GM23248 (cell line): ENCODE measurements around the gene SDK2. TPM values are rescaled to one million over a fixed set of nuclear protein-coding genes. Genes with fewer than 3 reads are reported as not detected.

Experiments used
- DNase-seq: peaks from one replicate; pipeline ENCODE4 v3.0.0-alpha.2; 2015
- H2AFZ ChIP-seq: fragments of 200-600 bp; sonication (generic); 2 replicates; pipeline ENCODE4 v1.6.1; 2016; ENCODE audit warnings: antibody characterized with exemption
- H3F3A ChIP-seq: fragments of 200-600 bp; sonication (generic); 2 replicates; pipeline ENCODE4 v1.6.1; 2016; ENCODE audit warnings: mild to moderate bottlenecking, antibody characterized with exemption, mixed run types; ENCODE audit not compliant: insufficient read depth
- H3K27ac ChIP-seq: fragments of 200-600 bp; sonication (generic); 2 replicates; pipeline ENCODE4 v1.5.1; 2016; ENCODE audit warnings: mild to moderate bottlenecking
- H3K27me3 ChIP-seq: fragments of 200-600 bp; sonication (generic); replicated peaks from 2 replicates; pipeline ENCODE4 v1.6.1; 2016; ENCODE audit warnings: mild to moderate bottlenecking; ENCODE audit not compliant: insufficient read depth
- H3K36me3 ChIP-seq: fragments of 200-600 bp; sonication (generic); 2 replicates; pipeline ENCODE4 v1.6.1; 2016; ENCODE audit warnings: low read depth, mild to moderate bottlenecking
- H3K4me1 ChIP-seq: fragments of 200-600 bp; sonication (generic); 2 replicates; pipeline ENCODE4 v1.6.1; 2016; ENCODE audit warnings: mild to moderate bottlenecking; ENCODE audit not compliant: insufficient read depth
- H3K4me2 ChIP-seq: fragments of 200-600 bp; sonication (generic); one replicate; pipeline ENCODE4 v1.6.1; 2016; ENCODE audit warnings: mild to moderate bottlenecking; ENCODE audit not compliant: unreplicated experiment
- H3K4me3 ChIP-seq: fragments of 200-600 bp; sonication (generic); 2 replicates; pipeline ENCODE4 v1.5.1; 2016; ENCODE audit warnings: mild to moderate bottlenecking
- H3K79me2 ChIP-seq: fragments of 200-600 bp; sonication (generic); 2 replicates; pipeline ENCODE4 v1.6.1; 2016; ENCODE audit warnings: mild to moderate bottlenecking; ENCODE audit not compliant: insufficient read depth
- H3K9ac ChIP-seq: fragments of 200-600 bp; sonication (generic); 2 replicates; pipeline ENCODE4 v1.6.1; 2016; ENCODE audit warnings: mild to moderate bottlenecking
- H3K9me2 ChIP-seq: fragments of 200-600 bp; sonication (generic); 2 replicates; pipeline ENCODE4 v1.6.1; 2016; ENCODE audit warnings: mixed run types, mild to moderate bottlenecking, moderate library complexity; ENCODE audit not compliant: insufficient read depth
- H3K9me3 ChIP-seq: fragments of 200-600 bp; sonication (generic); one replicate; pipeline ENCODE4 v1.6.1; 2017; ENCODE audit warnings: low read depth
- H4K20me1 ChIP-seq: fragments of 200-600 bp; sonication (generic); 2 replicates; pipeline ENCODE4 v1.6.0; 2016; ENCODE audit not compliant: insufficient read depth
- EZH2 ChIP-seq: fragments of 200-600 bp; sonication (generic); IDR thresholded peaks from 2 replicates; pipeline ENCODE4 v1.6.1; 2018; ENCODE audit warnings: antibody characterized with exemption, mild to moderate bottlenecking; ENCODE audit not compliant: insufficient read depth, poor library complexity, severe bottlenecking
- EZH2phosphoT487 ChIP-seq: fragments of 200-600 bp; sonication (generic); IDR thresholded peaks from 2 replicates; pipeline ENCODE4 v1.6.1; 2018; ENCODE audit warnings: antibody characterized with exemption, moderate library complexity, mild to moderate bottlenecking, low read depth; ENCODE audit not compliant: insufficient read depth
- WGBS, 2 experiments: methylation state at CpG; one replicate each; pipeline ENCODE4 v1.1.6; 2015 to 2017; ENCODE audit warnings: low lambda C conversion rate in 2 of 2, low coverage in 1 of 2; ENCODE audit errors: missing lambda C conversion rate in 2 of 2; 5-methylcytosine and 5-hydroxymethylcytosine counted together
- in situ Hi-C: fragments of 300-500 bp; cut with MboI; formaldehyde crosslinking; loops from 2 replicates; pipeline ENCODE4 v1.15.0; 2020
- polyA plus RNA-seq: library from polyadenylated mRNA; unstranded; fragments of >200 nt; fragmentation: Nextera tagmentation; extraction: Ambion mirVana; gene quantifications from 2 replicates; pipeline ENCODE4 v1.2.1, GENCODE V29; 2016
- total RNA-seq: library from RNA; depleted of rRNA; stranded (reverse); fragments of >200 nt; shearing (Covaris generic); gene quantifications from 2 replicates; pipeline ENCODE4 v1.2.3, GENCODE V29; 2014

Gene SDK2
- total and polyA plus RNA-seq, 2 experiments from 2014 or later = under 0.01 to 0.03 TPM

DNA sequence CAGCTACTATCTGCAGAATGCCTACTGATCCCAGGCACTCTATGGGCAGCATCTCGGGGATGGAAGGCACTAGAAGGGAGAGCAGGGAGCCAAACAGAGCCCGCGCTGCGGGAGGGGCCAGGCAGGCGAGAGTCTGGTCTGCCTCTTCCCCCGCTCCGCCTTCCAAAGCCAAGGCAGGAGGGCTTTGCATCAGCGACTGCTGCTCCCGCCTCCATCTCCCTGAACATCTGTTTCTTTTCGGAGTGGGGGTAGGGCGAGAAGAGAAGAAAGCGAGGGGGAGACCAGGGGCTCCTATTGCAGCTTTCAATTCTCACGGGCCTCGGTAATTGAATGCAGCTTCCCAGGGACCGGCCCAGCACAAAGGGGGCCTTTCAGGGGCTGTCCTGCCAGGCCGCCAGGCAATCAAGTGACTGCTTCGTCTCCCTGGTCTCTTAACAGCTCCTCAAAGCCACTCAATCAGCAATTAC is 301.0 kb downstream of the SDK2 start:
- H4K20me1 ChIP-seq = no peaks in the 10 kb centered on the region
- peaks cover 18% of the 10 kb centered on the region for H3F3A ChIP-seq
- H3K9me3 ChIP-seq = no peaks in the 10 kb centered on the region
- no peak for TF ChIP-seq EZH2
- TF ChIP-seq EZH2phosphoT487 = no peak
- H3K27ac ChIP-seq = peak overlapping the region; percentile 43
- peaks cover 39% of the 10 kb centered on the region for H3K4me1 ChIP-seq
- in situ Hi-C loops = no loop called here
- H3K9me2 ChIP-seq = no peaks in the 10 kb centered on the region
- H3K36me3 ChIP-seq = no peaks in the 10 kb centered on the region
- no peaks in the 10 kb centered on the region for H3K27me3 ChIP-seq
- H3K79me2 ChIP-seq = no peaks in the 10 kb centered on the region
- peak overlapping the region; percentile 59 for H3K4me3 ChIP-seq
- H2AFZ ChIP-seq = peak overlapping the region; percentile 92
- H3K4me2 ChIP-seq = peak overlapping the region; percentile 77
- peak overlapping the region; percentile 63 for H3K9ac ChIP-seq
- DNase-seq = peak; percentile 90
- 1 to 4% methylated on average over 17 of the region's 17 CpGs for WGBS, 2 experiments

- H3K27ac ChIP-seq = peak overlapping the region; percentile 87
- H3K27me3 ChIP-seq = no peaks in the 10 kb centered on the region
- DNase-seq = peak; percentile 60
- in situ Hi-C loops = no loop called here
- no peaks in the 10 kb centered on the region for H3K36me3 ChIP-seq
- H3F3A ChIP-seq = peaks cover 18% of the 10 kb centered on the region
- no peaks in the 10 kb centered on the region for H4K20me1 ChIP-seq
- H2AFZ ChIP-seq = peak overlapping the region; percentile 92
- H3K9me3 ChIP-seq = no peaks in the 10 kb centered on the region
- peak overlapping the region; percentile 77 for H3K4me2 ChIP-seq
- peak overlapping the region; percentile 63 for H3K9ac ChIP-seq
- TF ChIP-seq EZH2phosphoT487 (no peak), EZH2 (no peak)
- no peaks in the 10 kb centered on the region for H3K79me2 ChIP-seq
- peak overlapping the region; percentile 59 for H3K4me3 ChIP-seq
- 0 to 2% methylated on average over 6 to 7 of the region's 7 CpGs for WGBS, 2 experiments
- peaks cover 44% of the 10 kb centered on the region for H3K4me1 ChIP-seq
- no peaks in the 10 kb centered on the region for H3K9me2 ChIP-seq
These were observed 301.6 kb downstream of the SDK2 start for GRCh38 chr17:73342541-73343167.

DNA sequence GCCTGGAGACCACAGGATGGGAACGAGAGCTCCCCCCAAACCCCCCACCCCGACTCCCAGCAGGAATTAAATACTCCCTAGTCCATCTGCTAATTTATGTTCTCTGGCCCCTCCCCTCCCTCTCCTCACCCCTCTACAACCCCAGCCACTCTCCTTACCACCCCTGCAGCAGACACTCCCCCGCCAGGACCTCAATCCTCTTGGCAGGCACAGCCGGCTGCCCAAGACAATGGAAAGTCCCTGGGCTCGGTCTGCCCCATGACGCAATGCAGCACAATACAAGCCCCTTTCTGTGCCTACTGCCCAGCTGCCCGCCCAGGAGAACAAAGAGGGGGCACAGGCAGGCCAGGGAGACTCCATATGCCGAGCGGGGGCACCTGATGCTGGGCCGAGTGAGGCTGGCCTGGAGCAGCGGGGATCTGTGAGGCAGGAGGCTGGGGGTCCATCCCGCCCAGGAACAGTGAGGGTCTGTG is 302.2 kb downstream of the SDK2 start:
- 16 to 20% methylated on average over 10 to 12 of the region's 12 CpGs for WGBS, 2 experiments
- Histone ChIP-seq H3K4me1 (peaks cover 44% of the 10 kb centered on the region), H3K27me3 (no peaks in the 10 kb centered on the region), H3K4me3 (no peak overlapping the region), H3K9ac (peak overlapping the region; percentile 46; the same call in 1 of the 2 replicates), H2AFZ (peak overlapping the region; percentile 23; the same call in 1 of the 2 replicates), H3K36me3 (no peaks in the 10 kb centered on the region), H3K27ac (peak overlapping the region; percentile 87), H3K79me2 (no peaks in the 10 kb centered on the region), H3K9me2 (no peaks in the 10 kb centered on the region), H4K20me1 (no peaks in the 10 kb centered on the region), H3F3A (peaks cover 18% of the 10 kb centered on the region), H3K9me3 (no peaks in the 10 kb centered on the region), H3K4me2 (peak overlapping the region; percentile 16)
- in situ Hi-C loops = no loop called here
- peak; percentile 90 for DNase-seq
- TF ChIP-seq EZH2phosphoT487 (no peak), EZH2 (no peak)

- peaks cover 44% of the 10 kb centered on the region for H3K4me1 ChIP-seq
- no peaks in the 10 kb centered on the region for H3K27me3 ChIP-seq
- peak overlapping the region; percentile 46; the same call in 1 of the 2 replicates for H3K9ac ChIP-seq
- in situ Hi-C loops = no loop called here
- no peak overlapping the region for H3K4me3 ChIP-seq
- H3K27ac ChIP-seq = peak overlapping the region; percentile 87
- H3F3A ChIP-seq = peaks cover 18% of the 10 kb centered on the region
- H4K20me1 ChIP-seq = no peaks in the 10 kb centered on the region
- H3K36me3 ChIP-seq = no peaks in the 10 kb centered on the region
- H2AFZ ChIP-seq = peak overlapping the region; percentile 13
- H3K9me2 ChIP-seq = no peaks in the 10 kb centered on the region
- H3K9me3 ChIP-seq = no peaks in the 10 kb centered on the region
- H3K79me2 ChIP-seq = no peaks in the 10 kb centered on the region
- TF ChIP-seq EZH2phosphoT487 = no peak
- no peak for TF ChIP-seq EZH2
- H3K4me2 ChIP-seq = no peak overlapping the region
- WGBS, 2 experiments = 42% methylated on average over 15 of the region's 15 CpGs
- DNase-seq = no peak
These were observed 302.7 kb downstream of the SDK2 start for GRCh38 chr17:73341350-73342049.
